KOPT-K1 (cell line): ENCODE data around the gene ITLN2.
"Not testable (repeated sequence)": the region's sequence is repeated elsewhere in the genome, so short reads cannot be mapped to it uniquely, and the experiment has no call there.

Experiments used
- H3K27ac ChIP-seq: fragments of 200-600 bp; sonication (generic); 2 replicates; pipeline ENCODE4 v1.5.1; 2016; ENCODE audit warnings: antibody characterized with exemption, mild to moderate bottlenecking, low read depth, low read length; ENCODE audit not compliant: poor library complexity, severe bottlenecking
- H3K36me3 ChIP-seq: fragments of 200-600 bp; sonication (generic); 2 replicates; pipeline ENCODE4 v1.5.1; 2017; ENCODE audit warnings: antibody characterized with exemption, mild to moderate bottlenecking, low read length, moderate library complexity; ENCODE audit not compliant: insufficient read depth
- H3K9me3 ChIP-seq: fragments of 200-600 bp; sonication (generic); 2 replicates; pipeline ENCODE4 v1.5.1; 2017; ENCODE audit warnings: antibody characterized with exemption, low read length, mild to moderate bottlenecking; ENCODE audit not compliant: insufficient read depth, poor library complexity, severe bottlenecking

ITLN2 gene

GRCh38 chr1:160902251-160902650 lies 52.4 kb downstream of the ITLN2 start:
- not testable (repeated sequence) for H3K27ac ChIP-seq, H3K9me3 ChIP-seq, H3K36me3 ChIP-seq

GRCh38 chr1:160901768-160902167 lies 52.8 kb downstream of the ITLN2 start:
- Histone ChIP-seq H3K27ac (no peak overlapping the region), H3K36me3 (no peaks in the 10 kb centered on the region), H3K9me3 (no peaks in the 10 kb centered on the region)

- H3K27ac ChIP-seq, H3K9me3 ChIP-seq, H3K36me3 ChIP-seq: not testable (repeated sequence)
Observed at GRCh38 chr1:160900683-160901082, 53.9 kb downstream of the ITLN2 start.
